Activated CD4-positive, alpha-beta memory T cell treated with anti-CD3 and anti-CD28 coated beads, Interleukin-2, amount 10 ng/mL, durations not matched to agents 7 days and 5 days (primary cell): ENCODE results near the gene RUNX2. TPM values are rescaled to one million over a fixed set of nuclear protein-coding genes. Genes with fewer than 3 reads are reported as not detected.

Source experiments
- CTCF ChIA-PET: fragments of 350-600 bp; sonication (Branson Sonifier 250); formaldehyde crosslinking; loops from one replicate; lab custom pipeline; 2021; ENCODE audit warnings: antibody characterized with exemption, inconsistent platforms; lab: Charles Lee
- POLR2A ChIA-PET: fragments of 350-600 bp; sonication (Branson Sonifier 250); formaldehyde crosslinking; loops from one replicate; lab custom pipeline; 2021; ENCODE audit warnings: antibody characterized with exemption; lab: Charles Lee
- DNase-seq: peaks from one replicate; pipeline ENCODE4 v3.0.0-alpha.2; 2020
- H3K27ac Mint-ChIP-seq: one replicate; pipeline ENCODE4 v1.8.0; 2021; ENCODE audit warnings: mild to moderate bottlenecking, mixed read lengths
- H3K27me3 Mint-ChIP-seq: one replicate; pipeline ENCODE4 v1.8.0; 2021; ENCODE audit warnings: mixed read lengths
- H3K36me3 Mint-ChIP-seq: one replicate; pipeline ENCODE4 v1.8.0; 2021; ENCODE audit warnings: low read depth, mixed read lengths
- H3K4me1 Mint-ChIP-seq: one replicate; pipeline ENCODE4 v1.8.0; 2021; ENCODE audit warnings: mixed read lengths
- H3K4me3 Mint-ChIP-seq: one replicate; pipeline ENCODE4 v1.8.0; 2021; ENCODE audit warnings: mild to moderate bottlenecking, mixed read lengths
- H3K9me3 Mint-ChIP-seq: one replicate; pipeline ENCODE4 v1.8.0; 2021; ENCODE audit warnings: mixed read lengths
- total RNA-seq, 2 experiments: library from RNA; stranded (reverse); gene quantifications; one replicate each; pipeline ENCODE4 v1.2.3, GENCODE V29; 2021

Gene RUNX2
- total RNA-seq, 2 experiments from 2014 or later = 42.2 to 43.4 TPM

GRCh38 chr6:45483501-45483900 lies 155.4 kb downstream of the RUNX2 start:
- no peak overlapping the region for H3K4me3 Mint-ChIP-seq
- peaks cover 59% of the 10 kb centered on the region for H3K36me3 Mint-ChIP-seq
- H3K27ac Mint-ChIP-seq = no peak overlapping the region
- ChIA-PET POLR2A (no interaction called here), CTCF (no interaction called here)
- no peaks in the 10 kb centered on the region for H3K27me3 Mint-ChIP-seq
- DNase-seq = no peak
- H3K9me3 Mint-ChIP-seq = no peaks in the 10 kb centered on the region
- peaks cover 64% of the 10 kb centered on the region for H3K4me1 Mint-ChIP-seq

- POLR2A ChIA-PET = interaction anchor here (0.7 to 1.5 kb wide), 3 partner anchors 12 to 66 kb away, joined by 3 read pairs; no protein-coding TSS in a partner anchor
- Mint-ChIP-seq H3K27ac (peak overlapping the region; percentile 21), H3K4me3 (no peak overlapping the region), H3K27me3 (no peaks in the 10 kb centered on the region), H3K4me1 (peaks cover 67% of the 10 kb centered on the region), H3K9me3 (no peaks in the 10 kb centered on the region), H3K36me3 (peaks cover 75% of the 10 kb centered on the region)
- no peak for DNase-seq
- CTCF ChIA-PET = no interaction called here
These were observed 158.6 kb downstream of the RUNX2 start for GRCh38 chr6:45486736-45487135.

DNA sequence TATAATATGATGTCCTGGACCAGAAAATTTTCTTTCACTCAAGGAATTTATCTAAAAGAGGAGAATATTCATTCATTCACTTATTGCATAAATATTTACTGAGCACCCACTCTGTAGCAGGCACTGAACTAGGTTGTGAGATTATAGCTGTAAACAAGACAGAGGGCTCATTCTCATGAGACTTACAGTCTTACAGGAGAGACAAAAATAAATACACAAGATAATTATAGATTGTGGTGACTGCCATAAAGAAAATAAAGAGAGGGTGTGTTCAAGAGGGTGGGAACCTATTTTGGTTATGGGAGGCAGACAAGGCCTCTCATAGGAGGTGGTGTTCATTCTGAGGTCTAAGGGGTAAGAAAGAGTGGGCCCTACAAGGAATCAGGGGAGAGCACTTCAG lies 159.5 kb downstream of the RUNX2 start:
- Mint-ChIP-seq H3K9me3 (no peaks in the 10 kb centered on the region), H3K4me3 (no peak overlapping the region), H3K4me1 (peaks cover 66% of the 10 kb centered on the region), H3K36me3 (peaks cover 78% of the 10 kb centered on the region), H3K27ac (no peak overlapping the region), H3K27me3 (no peaks in the 10 kb centered on the region)
- DNase-seq = no peak
- ChIA-PET CTCF (no interaction called here), POLR2A (interaction anchor here (1.5 kb wide), 1 partner anchor 66 kb away, joined by 3 read pairs; no protein-coding TSS in a partner anchor)

DNA sequence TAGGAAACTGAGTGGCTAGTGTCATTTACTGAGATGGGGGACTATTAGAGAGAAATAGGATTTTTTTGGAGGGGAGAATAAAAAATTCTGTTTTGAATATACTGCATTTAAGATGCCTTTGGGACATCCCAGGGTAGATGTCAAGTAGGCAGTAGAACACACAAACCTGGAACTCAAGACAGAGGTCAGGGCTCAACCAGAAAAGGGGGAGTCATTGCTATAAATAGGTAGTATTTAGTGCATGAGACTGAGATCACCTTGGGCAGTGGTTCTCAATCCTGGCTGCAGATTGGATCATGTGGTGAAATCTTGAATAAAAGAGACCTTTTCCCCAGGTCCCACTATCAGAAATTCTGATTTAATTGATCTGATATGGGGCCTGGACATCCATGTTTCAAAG lies 160.1 kb downstream of the RUNX2 start:
- no peaks in the 10 kb centered on the region for H3K9me3 Mint-ChIP-seq
- no peak for DNase-seq
- H3K27ac Mint-ChIP-seq = no peak overlapping the region
- CTCF ChIA-PET = no interaction called here
- peaks cover 63% of the 10 kb centered on the region for H3K4me1 Mint-ChIP-seq
- H3K4me3 Mint-ChIP-seq = no peak overlapping the region
- no peaks in the 10 kb centered on the region for H3K27me3 Mint-ChIP-seq
- POLR2A ChIA-PET = no interaction called here
- peaks cover 80% of the 10 kb centered on the region for H3K36me3 Mint-ChIP-seq

GRCh38 chr6:45488889-45489288 lies 160.8 kb downstream of the RUNX2 start:
- no peak for DNase-seq
- Mint-ChIP-seq H3K36me3 (peaks cover 78% of the 10 kb centered on the region), H3K4me3 (no peak overlapping the region), H3K4me1 (peaks cover 62% of the 10 kb centered on the region), H3K27me3 (no peaks in the 10 kb centered on the region), H3K9me3 (no peaks in the 10 kb centered on the region), H3K27ac (peak overlapping the region; percentile 49)
- CTCF ChIA-PET = no interaction called here
- POLR2A ChIA-PET = no interaction called here

GRCh38 chr6:45491048-45491735 lies 163.1 kb downstream of the RUNX2 start:
- Mint-ChIP-seq H3K4me3 (no peak overlapping the region), H3K4me1 (peaks cover 70% of the 10 kb centered on the region), H3K9me3 (no peaks in the 10 kb centered on the region), H3K36me3 (peaks cover 74% of the 10 kb centered on the region), H3K27me3 (no peaks in the 10 kb centered on the region), H3K27ac (no peak overlapping the region)
- DNase-seq = no peak
- POLR2A ChIA-PET = interaction anchor here (1.0 to 1.2 kb wide), 3 partner anchors 14 to 49 kb away, joined by 3 to 4 read pairs (median 3); no protein-coding TSS in a partner anchor
- CTCF ChIA-PET = no interaction called here

DNA sequence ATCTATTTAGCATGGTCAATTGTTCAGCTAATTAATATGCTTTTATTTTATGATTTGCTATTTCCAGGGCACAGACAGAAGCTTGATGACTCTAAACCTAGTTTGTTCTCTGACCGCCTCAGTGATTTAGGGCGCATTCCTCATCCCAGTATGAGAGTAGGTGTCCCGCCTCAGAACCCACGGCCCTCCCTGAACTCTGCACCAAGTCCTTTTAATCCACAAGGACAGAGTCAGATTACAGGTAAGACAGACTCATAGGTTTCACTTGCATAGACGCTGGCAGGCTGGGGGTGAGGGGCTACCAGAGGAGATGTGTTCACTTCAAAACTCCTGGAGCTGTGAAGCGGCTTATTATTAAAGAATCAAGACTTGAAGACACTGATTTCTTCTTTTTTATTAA lies 163.7 kb downstream of the RUNX2 start:
- DNase-seq = no peak
- Mint-ChIP-seq H3K27me3 (no peaks in the 10 kb centered on the region), H3K4me1 (peaks cover 72% of the 10 kb centered on the region), H3K36me3 (peaks cover 77% of the 10 kb centered on the region), H3K27ac (no peak overlapping the region), H3K9me3 (no peaks in the 10 kb centered on the region), H3K4me3 (no peak overlapping the region)
- POLR2A ChIA-PET = interaction anchor here (1.1 to 1.2 kb wide), 2 partner anchors 31 to 49 kb away, joined by 3 to 4 read pairs; no protein-coding TSS in a partner anchor
- CTCF ChIA-PET = interaction anchor here (1.5 kb wide), 1 partner anchor 222 kb away, joined by 3 read pairs; no protein-coding TSS in a partner anchor

DNA sequence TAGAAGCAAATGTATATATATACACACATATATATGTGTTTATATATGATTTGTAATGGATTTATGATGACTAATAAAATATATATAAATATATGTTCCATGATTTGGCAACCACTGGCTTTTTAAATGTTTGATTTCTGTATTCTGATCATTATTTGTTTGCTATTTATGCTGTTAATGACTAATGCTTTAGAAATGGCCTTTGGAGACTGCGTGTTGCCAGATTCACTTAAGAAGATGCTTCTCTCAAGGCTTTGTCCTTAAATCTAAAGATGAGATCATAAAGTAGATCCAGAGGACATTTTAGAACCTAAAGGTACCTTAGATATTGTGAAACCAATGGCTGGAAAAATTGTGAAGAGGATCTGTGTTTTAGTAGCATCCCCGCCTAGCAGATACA lies 165.6 kb downstream of the RUNX2 start:
- H3K4me3 Mint-ChIP-seq = no peak overlapping the region
- POLR2A ChIA-PET = interaction anchor here (0.6 to 2.0 kb wide), 3 partner anchors 57 to 1115 kb away, joined by 3 to 6 read pairs (median 3); no protein-coding TSS in a partner anchor
- H3K36me3 Mint-ChIP-seq = peaks cover 79% of the 10 kb centered on the region
- CTCF ChIA-PET = no interaction called here
- H3K27me3 Mint-ChIP-seq = no peaks in the 10 kb centered on the region
- no peak for DNase-seq
- H3K9me3 Mint-ChIP-seq = no peaks in the 10 kb centered on the region
- H3K4me1 Mint-ChIP-seq = peaks cover 69% of the 10 kb centered on the region
- no peak overlapping the region for H3K27ac Mint-ChIP-seq

DNA sequence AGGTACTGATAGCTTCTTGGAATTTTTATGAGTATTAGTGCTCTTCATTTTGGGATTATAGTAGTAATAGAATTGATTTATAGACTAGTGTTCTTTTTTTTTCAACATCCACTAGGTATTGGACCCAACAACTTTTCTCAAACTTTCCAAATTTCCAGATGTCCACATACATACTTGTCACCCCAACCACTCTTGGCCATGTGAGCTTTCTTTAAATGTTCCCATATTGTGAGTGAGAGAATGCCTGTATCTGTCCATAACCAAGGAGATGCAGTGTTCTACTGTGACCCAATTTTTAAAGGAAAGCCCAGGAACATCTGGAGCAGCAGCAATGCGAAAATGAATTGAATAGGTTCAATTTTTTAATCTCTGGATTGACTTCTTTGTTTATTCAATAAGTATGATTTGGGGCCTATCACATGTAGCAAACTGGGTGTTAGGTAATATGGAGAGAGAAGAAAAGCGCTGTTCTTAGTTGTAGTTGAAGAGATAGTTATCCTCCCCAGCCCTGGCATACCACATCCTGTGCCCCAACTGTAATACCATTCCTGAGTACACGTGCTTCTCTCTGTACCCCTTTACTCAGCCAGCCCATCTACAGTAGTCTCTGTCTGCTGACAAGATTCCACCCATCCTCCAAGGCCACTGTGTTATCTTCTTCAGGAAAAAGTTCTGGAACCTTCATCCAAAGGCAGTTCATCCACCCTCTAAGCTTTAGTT lies 166.4 kb downstream of the RUNX2 start:
- ChIA-PET CTCF (no interaction called here), POLR2A (interaction anchor here (0.6 to 2.0 kb wide), 7 partner anchors 43 to 220 kb away, joined by 3 to 6 read pairs (median 5); no protein-coding TSS in a partner anchor)
- Mint-ChIP-seq H3K9me3 (no peaks in the 10 kb centered on the region), H3K4me1 (peaks cover 64% of the 10 kb centered on the region), H3K27me3 (no peaks in the 10 kb centered on the region), H3K36me3 (peaks cover 78% of the 10 kb centered on the region), H3K27ac (peak overlapping the region; percentile 77), H3K4me3 (no peak overlapping the region)
- DNase-seq = peak; percentile 51

DNA sequence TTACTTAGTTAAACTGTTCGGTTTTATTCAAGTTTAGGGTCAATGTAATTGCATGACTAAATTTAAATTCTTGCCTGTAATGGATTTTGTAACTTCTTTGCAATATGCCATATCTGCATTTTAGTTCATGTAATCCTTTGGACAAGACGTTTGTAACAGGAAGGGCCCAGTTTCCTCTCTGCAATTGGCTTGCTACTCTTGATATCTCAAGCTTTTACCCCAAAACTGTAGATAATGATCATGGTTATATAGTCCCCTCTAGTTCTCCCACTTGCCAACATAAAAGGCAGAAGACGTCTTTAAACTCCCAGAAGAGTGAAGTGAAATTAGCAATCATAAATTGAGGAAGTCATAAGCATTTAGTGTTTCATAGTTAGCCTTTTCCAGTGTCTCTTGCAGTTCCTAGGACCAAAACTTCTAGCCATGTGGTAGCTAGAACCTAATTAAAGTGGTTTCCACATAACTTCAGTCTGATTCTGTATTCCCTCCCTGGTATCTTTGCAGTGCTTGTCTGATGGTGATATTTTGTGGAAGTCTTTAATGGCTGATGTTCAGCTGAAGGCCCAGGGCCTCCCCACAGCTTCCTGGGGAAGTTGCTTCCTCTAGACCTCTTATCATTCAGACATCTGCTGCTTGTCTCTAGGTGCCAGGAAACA lies 167.4 kb downstream of the RUNX2 start:
- CTCF ChIA-PET = interaction anchor here (0.7 to 2.2 kb wide), 4 partner anchors 52 to 865 kb away, joined by 3 to 7 read pairs (median 3); no protein-coding TSS in a partner anchor
- peak overlapping the region; percentile 77 for H3K27ac Mint-ChIP-seq
- POLR2A ChIA-PET = interaction anchor here (0.6 to 2.4 kb wide), 13 partner anchors 17 to 427 kb away, joined by 3 to 7 read pairs (median 5); partner anchors contain the start of gene SUPT3H
- peaks cover 72% of the 10 kb centered on the region for H3K36me3 Mint-ChIP-seq
- no peaks in the 10 kb centered on the region for H3K9me3 Mint-ChIP-seq
- no peaks in the 10 kb centered on the region for H3K27me3 Mint-ChIP-seq
- peaks cover 60% of the 10 kb centered on the region for H3K4me1 Mint-ChIP-seq
- H3K4me3 Mint-ChIP-seq = peak overlapping the region; percentile 25
- peak; percentile 49 for DNase-seq

GRCh38 chr6:45496085-45496433 lies 167.9 kb downstream of the RUNX2 start:
- POLR2A ChIA-PET = interaction anchor here (1.0 to 2.4 kb wide), 13 partner anchors 9 to 426 kb away, joined by 3 to 7 read pairs (median 5); partner anchors contain the start of gene SUPT3H
- no peaks in the 10 kb centered on the region for H3K27me3 Mint-ChIP-seq
- peaks cover 70% of the 10 kb centered on the region for H3K36me3 Mint-ChIP-seq
- DNase-seq = no peak
- peaks cover 55% of the 10 kb centered on the region for H3K4me1 Mint-ChIP-seq
- peak overlapping the region; percentile 77 for H3K27ac Mint-ChIP-seq
- no peaks in the 10 kb centered on the region for H3K9me3 Mint-ChIP-seq
- H3K4me3 Mint-ChIP-seq = no peak overlapping the region
- CTCF ChIA-PET = interaction anchor here (0.7 to 2.2 kb wide), 4 partner anchors 52 to 866 kb away, joined by 3 to 7 read pairs (median 3); no protein-coding TSS in a partner anchor

- peaks cover 65% of the 10 kb centered on the region for H3K4me1 Mint-ChIP-seq
- ChIA-PET CTCF (no interaction called here), POLR2A (no interaction called here)
- no peaks in the 10 kb centered on the region for H3K9me3 Mint-ChIP-seq
- peaks cover 77% of the 10 kb centered on the region for H3K36me3 Mint-ChIP-seq
- DNase-seq = no peak
- no peak overlapping the region for H3K27ac Mint-ChIP-seq
- no peak overlapping the region for H3K4me3 Mint-ChIP-seq
- H3K27me3 Mint-ChIP-seq = no peaks in the 10 kb centered on the region
These were observed 170.5 kb downstream of the RUNX2 start for GRCh38 chr6:45498591-45498990.
